ENCODE results near the gene PTGFRN. TPM values are rescaled to one million over a fixed set of nuclear protein-coding genes. Genes with fewer than 3 reads are reported as not detected.
A peak's percentile ranks its signal among the peaks of the same experiment; 100 is the strongest.

The PTGFRN gene
- total and polyA plus RNA-seq, 9 of the 15 experiments (the other 6 are each of a cell fraction or from before 2014, with no cell fraction given): 17.3 to 33.1 (median 25.7) TPM

GRCh38 chr1:116921937-116922336 is 12.2 kb downstream of the PTGFRN start:
- BruUV-seq (replicated peaks): no TSS peak
- Histone ChIP-seq H3K4me2 (ENCODE audit: insufficient read depth, low read length) (no peak overlapping the region), H3K27me3 (ENCODE audit: control insufficient read depth in 2 of 2, insufficient read depth in 2 of 2, low read length in 2 of 2) (no peaks in the 10 kb centered on the region), H4K20me1 (replicated peaks; ENCODE audit: control insufficient read depth, insufficient read depth, low read length) (no peaks in the 10 kb centered on the region), H3K4me1 (replicated peaks in 1 of 2; ENCODE audit: control insufficient read depth in 2 of 2, insufficient read depth in 2 of 2, low read length in 2 of 2) (peaks cover 23 to 41% of the 10 kb centered on the region in 2 experiments), H3K79me2 (ENCODE audit: control insufficient read depth, insufficient read depth, low read length) (peaks cover 51% of the 10 kb centered on the region), H3K27ac (ENCODE audit: extremely low read depth, low read depth, low read length) (no peak overlapping the region), H3K9me3 (replicated peaks; ENCODE audit: control insufficient read depth, insufficient read depth, low read depth, low read length) (no peaks in the 10 kb centered on the region), H3K4me3 (no peak overlapping the region), H3K9me1 (ENCODE audit: control insufficient read depth, insufficient read depth, low read length) (peaks cover 10% of the 10 kb centered on the region), H3K36me3 (ENCODE audit: control insufficient read depth, insufficient read depth, low read length) (peaks cover 6% of the 10 kb centered on the region; the same call in 2 of the 3 replicates), H2AFZ (ENCODE audit: low read depth, low read length) (no peak overlapping the region), H3K9ac (ENCODE audit: insufficient read depth in 1 of 2, low read depth in 2 of 2, low read length in 2 of 2) (peak overlapping the region in 1 of 2 experiments; percentile 69; a peak in 1 of 4 replicates)
- DNase-seq (ENCODE audit: extremely low read depth in 1 of 4, low spot score in 3 of 4) (no peak), ATAC-seq (no peak), FAIRE-seq (no peak)
- intact Hi-C loops (cut with micrococcal nuclease) (no loop called here), in situ Hi-C loops (cut with MboI) (no loop called here)
- POLR2A ChIA-PET: no interaction called here
- 79% methylated on average over 5 of the region's 5 CpGs for WGBS (ENCODE audit: insufficient coverage, low coverage, missing lambda C conversion rate)
- CTCF ChIA-PET (ENCODE audit: low intra/inter-chr PET ratio): interaction anchor here (0.7 kb wide), 1 partner anchor 437 kb away, joined by 6 read pairs; no protein-coding TSS in a partner anchor
- no peak for TF ChIP-seq JUNB (CRISPR knock-in tag; conservative IDR thresholded peaks at IDR 0.05)

GRCh38 chr1:116923421-116923820 is 13.7 kb downstream of the PTGFRN start:
- H3K27ac ChIP-seq (ENCODE audit: extremely low read depth, low read depth, low read length): no peak overlapping the region
- CTCF ChIA-PET (ENCODE audit: low intra/inter-chr PET ratio): no interaction called here
- BruUV-seq (replicated peaks): no TSS peak
- no peaks in the 10 kb centered on the region for H3K27me3 ChIP-seq (ENCODE audit: control insufficient read depth in 2 of 2, insufficient read depth in 2 of 2, low read length in 2 of 2)
- no peak overlapping the region for H3K4me2 ChIP-seq (ENCODE audit: insufficient read depth, low read length)
- FAIRE-seq (no peak), ATAC-seq (no peak), DNase-seq (ENCODE audit: extremely low read depth in 1 of 4, low spot score in 3 of 4) (no peak)
- 65% methylated on average over 8 of the region's 8 CpGs for WGBS (ENCODE audit: insufficient coverage, low coverage, missing lambda C conversion rate)
- H3K79me2 ChIP-seq (ENCODE audit: control insufficient read depth, insufficient read depth, low read length): peaks cover 47% of the 10 kb centered on the region
- POLR2A ChIA-PET: interaction anchor here (0.6 kb wide), 1 partner anchor 9 kb away, joined by 3 read pairs; no protein-coding TSS in a partner anchor
- TF ChIP-seq FOSL1 (tag; conservative IDR thresholded peaks at IDR 0.05) (peak; percentile 59), NFYB (IDR thresholded peaks at IDR 0.05; ENCODE audit: extremely low read depth, insufficient read length) (no peak), PBX2 (CRISPR knock-in tag; IDR thresholded peaks at IDR 0.05; ENCODE audit: low read depth) (no peak), PBX2 (tag; conservative IDR thresholded peaks at IDR 0.05; ENCODE audit: low read depth) (peak; percentile 80), MTF1 (CRISPR knock-in tag; IDR thresholded peaks at IDR 0.05; ENCODE audit: borderline replicate concordance) (no peak), ZNF639 (CRISPR knock-in tag; conservative IDR thresholded peaks at IDR 0.05 in 1 of 2, IDR thresholded peaks at IDR 0.05 in 1 of 2) (0 out of 4 replicates have a peak, but pooled peaks of 1 of the 2 experiments have one; percentile 31), C11orf30 (IDR thresholded peaks at IDR 0.05; ENCODE audit: low read depth) (peak; percentile 43; the same call in 1 of the 2 replicates), MAFG (tag; conservative IDR thresholded peaks at IDR 0.05) (peak; percentile 19; the same call in 1 of the 2 replicates), MEF2A (IDR thresholded peaks at IDR 0.05; ENCODE audit: control insufficient read depth, low read depth, low read length) (no peak)
- no peak overlapping the region for H3K9ac ChIP-seq (ENCODE audit: insufficient read depth in 1 of 2, low read depth in 2 of 2, low read length in 2 of 2)
- no peaks in the 10 kb centered on the region for H4K20me1 ChIP-seq (replicated peaks; ENCODE audit: control insufficient read depth, insufficient read depth, low read length)
- peaks cover 18 to 35% of the 10 kb centered on the region in 2 experiments for H3K4me1 ChIP-seq (replicated peaks in 1 of 2; ENCODE audit: control insufficient read depth in 2 of 2, insufficient read depth in 2 of 2, low read length in 2 of 2)
- H3K36me3 ChIP-seq (ENCODE audit: control insufficient read depth, insufficient read depth, low read length): peaks cover 6% of the 10 kb centered on the region; the same call in 2 of the 3 replicates
- no peaks in the 10 kb centered on the region for H3K9me3 ChIP-seq (replicated peaks; ENCODE audit: control insufficient read depth, insufficient read depth, low read depth, low read length)
- no peak overlapping the region for H2AFZ ChIP-seq (ENCODE audit: low read depth, low read length)
- intact Hi-C loops (cut with micrococcal nuclease) (no loop called here), in situ Hi-C loops (cut with MboI) (no loop called here)
- H3K9me1 ChIP-seq (ENCODE audit: control insufficient read depth, insufficient read depth, low read length): peaks cover 12% of the 10 kb centered on the region
- no peak overlapping the region for H3K4me3 ChIP-seq
